GM21786 (cell line): ENCODE results near the gene AGXT.

ENCODE experiments used
- ATAC-seq: cut with Tn5 transposase; IDR thresholded peaks from one replicate; pipeline ENCODE4 v1.9.1; 2021; ENCODE audit not compliant: unreplicated experiment

The AGXT gene

GRCh38 chr2:240868286-240869108, at the start of gene AGXT:
Gene AGXT, plus strand, starts transcription at chr2:240868824. Its CDS starts 42 bp downstream, at chr2:240868866.
- no peak for ATAC-seq

- ATAC-seq: no peak
Observed at GRCh38 chr2:240819126-240819857, 49.3 kb upstream of the AGXT start.

GRCh38 chr2:240819858-240820606, 48.6 kb upstream of the AGXT start, which contains the start of gene KIF1A:
Gene KIF1A, minus strand, starts transcription at chr2:240820219. Its CDS starts 22,467 bp downstream, at chr2:240797752.
- no peak for ATAC-seq

- no peak for ATAC-seq
Observed at GRCh38 chr2:240820607-240821428, 47.8 kb upstream of the AGXT start.

- no peak for ATAC-seq
Observed at GRCh38 chr2:240821429-240821778, 47.2 kb upstream of the AGXT start.

GRCh38 chr2:240822280-240822847, 46.3 kb upstream of the AGXT start:
- no peak for ATAC-seq

GRCh38 chr2:240823449-240824336, 44.9 kb upstream of the AGXT start:
- ATAC-seq: no peak

- ATAC-seq: no peak
Observed at GRCh38 chr2:240825476-240825875, 43.1 kb upstream of the AGXT start.

- no peak for ATAC-seq
Observed at GRCh38 chr2:240831594-240832204, 36.9 kb upstream of the AGXT start.

- ATAC-seq: peak; percentile 84
Observed at GRCh38 chr2:240832205-240832727, 36.4 kb upstream of the AGXT start.

- ATAC-seq: no peak
Observed at GRCh38 chr2:240832921-240833494, 35.6 kb upstream of the AGXT start.

- no peak for ATAC-seq
Observed at GRCh38 chr2:240833724-240834285, 34.8 kb upstream of the AGXT start.

GRCh38 chr2:240834377-240834975, 34.1 kb upstream of the AGXT start:
- ATAC-seq: no peak

- no peak for ATAC-seq
Observed at GRCh38 chr2:240835528-240835927, 33.1 kb upstream of the AGXT start.

- ATAC-seq: no peak
Observed at GRCh38 chr2:240836781-240837467, 31.7 kb upstream of the AGXT start.

- no peak for ATAC-seq
Observed at GRCh38 chr2:240837621-240838020, 31.0 kb upstream of the AGXT start.
